HG02798 (cell line): ENCODE measurements around the gene GK.
"Not testable (repeated sequence)": the region's sequence is repeated elsewhere in the genome, so short reads cannot be mapped to it uniquely, and the experiment has no call there.

Experiments
- ATAC-seq: cut with Tn5 transposase; IDR thresholded peaks from one replicate; pipeline ENCODE4 v1.9.1; 2021; ENCODE audit warnings: mild to moderate bottlenecking; ENCODE audit not compliant: unreplicated experiment, poor library complexity

Gene GK

GRCh38 chrX:30652527-30653414 lies 452 bp upstream of the GK start:
- peak; percentile 92 for ATAC-seq

DNA sequence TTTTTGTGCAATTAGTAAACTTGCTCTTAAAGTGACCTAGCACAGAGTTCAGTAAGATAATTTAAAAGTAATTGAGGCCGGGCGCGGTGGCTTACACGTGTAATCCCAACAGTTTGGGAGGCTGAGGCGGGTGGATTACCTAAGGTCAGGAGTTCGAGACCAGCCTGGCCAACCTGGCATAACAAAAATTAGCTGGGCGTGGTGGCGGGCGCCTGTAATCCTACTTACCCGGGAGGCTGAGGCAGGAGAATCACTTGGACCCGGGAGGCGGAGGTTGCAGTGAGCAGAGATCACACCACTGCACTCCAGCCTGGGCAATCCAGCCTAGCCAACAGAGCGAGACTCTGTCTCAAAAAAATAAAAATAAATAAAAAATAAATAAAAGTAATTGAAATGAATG lies 1.2 kb downstream of the GK start:
- ATAC-seq: not testable (repeated sequence)

GRCh38 chrX:30654989-30655607 lies 1.9 kb downstream of the GK start:
- no peak for ATAC-seq

GRCh38 chrX:30655991-30656390 lies 2.8 kb downstream of the GK start:
- no peak for ATAC-seq

- ATAC-seq: no peak
Measured at GRCh38 chrX:30657196-30658161, 4.3 kb downstream of the GK start.

GRCh38 chrX:30659421-30659820 lies 6.2 kb downstream of the GK start:
- no peak for ATAC-seq

GRCh38 chrX:30661228-30661627 lies 8.0 kb downstream of the GK start:
- no peak for ATAC-seq

DNA sequence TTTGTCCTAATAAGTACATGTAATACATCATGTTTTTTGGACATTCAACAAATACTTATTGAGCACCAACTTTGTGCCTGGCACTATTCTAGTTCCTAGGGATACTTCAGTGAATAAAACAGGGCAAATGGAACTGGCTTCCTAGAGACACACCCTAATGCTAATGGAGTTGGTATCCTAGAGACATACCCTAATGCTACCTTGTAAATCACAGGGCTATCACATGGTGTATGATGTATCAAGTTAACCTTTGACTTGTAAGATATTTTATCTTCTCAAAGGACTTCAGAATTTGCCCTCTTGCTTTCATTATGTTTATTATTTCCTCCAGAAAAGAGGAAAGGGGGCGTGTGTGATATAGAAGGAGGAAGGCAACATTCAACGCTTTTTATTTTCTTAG lies 10.1 kb downstream of the GK start:
- ATAC-seq: no peak

- no peak for ATAC-seq
Measured at GRCh38 chrX:30665471-30665870, 12.2 kb downstream of the GK start.

DNA sequence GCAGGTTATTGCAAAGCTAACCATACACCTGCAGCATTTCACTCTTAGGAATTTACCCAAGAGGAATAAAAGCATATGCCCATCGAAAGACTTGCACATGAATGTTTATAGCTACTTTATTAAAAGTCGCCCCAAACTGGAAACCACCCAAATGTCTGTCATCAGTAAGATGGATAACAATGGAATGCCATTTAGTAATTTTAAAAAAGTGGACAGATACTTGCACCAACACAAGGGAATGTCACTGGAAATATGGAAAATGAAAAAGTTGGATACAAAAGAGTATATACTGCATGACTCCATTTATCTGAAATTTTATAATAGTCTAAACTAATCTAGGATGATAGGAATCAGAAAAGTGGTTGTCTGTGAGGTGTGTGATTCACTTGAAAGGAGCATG lies 12.9 kb downstream of the GK start:
- no peak for ATAC-seq

DNA sequence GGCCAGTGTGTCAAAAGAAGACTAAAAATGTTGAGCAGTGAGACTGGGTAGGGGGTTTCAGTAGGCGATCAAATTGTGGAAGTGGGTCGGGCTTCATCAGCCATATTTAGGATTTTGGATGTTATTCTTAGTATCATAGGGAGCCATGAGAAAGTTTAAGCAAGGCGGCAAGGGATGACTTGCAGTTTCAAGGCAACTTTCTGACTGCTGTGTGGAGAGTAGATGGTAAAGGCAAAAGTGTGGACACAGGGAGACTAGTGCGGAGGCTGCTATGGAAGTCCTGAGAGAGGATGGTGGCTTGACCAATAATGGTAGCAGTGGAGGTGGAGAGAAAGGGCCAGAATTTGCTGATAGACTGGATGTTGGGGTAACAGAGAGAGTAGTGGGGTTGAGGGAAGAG lies 15.4 kb downstream of the GK start:
- no peak for ATAC-seq

- not testable (repeated sequence) for ATAC-seq
Measured at GRCh38 chrX:30671189-30671588, 18.0 kb downstream of the GK start.

GRCh38 chrX:30673127-30673796 lies 20.0 kb downstream of the GK start:
- no peak for ATAC-seq

- ATAC-seq: no peak
Measured at GRCh38 chrX:30673884-30674598, 20.8 kb downstream of the GK start.

- no peak for ATAC-seq
Measured at GRCh38 chrX:30674799-30675198, 21.6 kb downstream of the GK start.

GRCh38 chrX:30679369-30679768 lies 26.1 kb downstream of the GK start:
- ATAC-seq: no peak

GRCh38 chrX:30680618-30681017 lies 27.4 kb downstream of the GK start:
- no peak for ATAC-seq

DNA sequence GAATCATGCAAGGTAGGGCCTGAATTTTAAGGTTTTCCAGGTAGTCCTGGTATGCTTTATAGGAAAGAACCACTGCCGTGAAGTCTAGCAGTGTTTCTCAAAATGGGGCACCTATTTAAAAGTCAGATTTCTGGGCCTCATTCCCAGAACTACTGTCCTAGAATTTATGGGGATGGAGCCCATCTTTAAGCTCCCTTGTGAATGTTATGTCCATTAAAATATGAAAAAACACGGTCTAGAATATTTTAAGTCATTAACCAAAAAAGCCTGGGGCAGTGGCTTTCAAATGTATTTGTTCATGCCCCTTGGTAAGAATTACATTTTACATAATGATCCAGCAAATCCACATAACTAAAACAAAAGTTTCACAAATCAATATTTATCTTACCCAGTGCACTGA lies 35.4 kb downstream of the GK start:
- no peak for ATAC-seq

DNA sequence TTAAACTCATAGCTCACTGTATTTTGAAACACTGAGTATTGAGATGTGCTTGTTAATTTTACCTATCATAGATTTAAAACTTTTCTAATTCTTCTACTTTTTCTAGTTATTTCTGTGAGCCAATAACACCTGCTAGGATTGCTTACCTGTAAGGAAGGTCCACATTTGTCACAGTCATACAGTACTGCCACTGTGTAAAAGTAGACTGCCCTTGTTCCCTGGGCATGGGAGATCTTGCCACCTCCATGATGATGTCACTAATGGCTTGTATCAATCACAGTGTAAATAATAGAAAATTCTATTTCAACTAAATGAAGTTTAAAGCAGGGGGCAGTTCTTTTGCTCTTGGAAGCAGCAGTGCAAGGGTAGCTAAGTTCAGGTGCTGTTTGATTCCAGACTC lies 35.9 kb downstream of the GK start:
- no peak for ATAC-seq

DNA sequence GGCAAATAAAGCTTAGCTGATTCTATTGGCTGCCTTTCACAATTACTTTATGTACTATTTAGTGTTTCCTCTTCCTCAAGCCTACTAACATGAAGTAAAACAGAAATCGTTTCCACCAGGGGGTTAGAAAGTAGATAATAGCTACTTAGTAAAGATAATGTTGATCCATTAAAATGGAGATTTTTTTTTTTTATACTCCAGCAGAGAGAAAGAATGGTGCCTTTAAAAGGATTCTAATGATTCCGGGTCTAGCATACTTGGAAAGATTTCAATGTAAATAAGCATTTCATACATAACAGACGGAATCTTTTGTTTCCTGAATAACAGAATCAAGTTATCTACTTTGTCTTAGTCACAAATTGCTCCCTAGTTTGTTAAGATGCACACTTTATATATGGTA lies 37.1 kb downstream of the GK start:
- ATAC-seq: no peak
